ENCODE data around the gene RAB6A.
"Not testable (repeated sequence)": the region's sequence is repeated elsewhere in the genome, so short reads cannot be mapped to it uniquely, and the experiment has no call there.

Gene RAB6A

DNA sequence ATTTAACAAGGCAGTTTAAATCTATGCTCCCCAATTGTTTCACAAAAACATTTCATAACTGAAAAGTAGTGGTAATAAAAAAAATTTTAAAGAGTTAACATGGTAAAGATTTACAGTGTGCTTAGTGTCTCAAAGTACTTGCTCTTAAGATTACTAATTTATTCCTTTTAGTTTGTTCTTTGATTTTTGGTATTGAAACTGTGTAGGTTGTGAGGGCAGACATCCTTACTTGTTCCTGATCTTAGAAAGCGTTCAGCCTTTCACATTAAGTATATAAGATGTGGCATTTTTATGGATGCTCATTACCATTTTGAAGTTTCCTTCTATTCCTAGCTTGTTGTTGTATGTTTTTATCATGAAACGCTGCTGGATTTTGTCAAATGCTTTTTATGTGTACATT, 32.9 kb downstream of the RAB6A start:
- Mint-ChIP-seq H3K27me3 (ENCODE audit: low read depth) (no peaks in the 10 kb centered on the region), H3K36me3 (ENCODE audit: low read depth) (peaks cover 44% of the 10 kb centered on the region), H3K4me1 (ENCODE audit: low read depth) (peaks cover 6% of the 10 kb centered on the region), H3K9me3 (no peaks in the 10 kb centered on the region), H3K4me3 (no peak overlapping the region), H3K27ac (no peak overlapping the region)
- no peak for DNase-seq (ENCODE audit: low spot score)

DNA sequence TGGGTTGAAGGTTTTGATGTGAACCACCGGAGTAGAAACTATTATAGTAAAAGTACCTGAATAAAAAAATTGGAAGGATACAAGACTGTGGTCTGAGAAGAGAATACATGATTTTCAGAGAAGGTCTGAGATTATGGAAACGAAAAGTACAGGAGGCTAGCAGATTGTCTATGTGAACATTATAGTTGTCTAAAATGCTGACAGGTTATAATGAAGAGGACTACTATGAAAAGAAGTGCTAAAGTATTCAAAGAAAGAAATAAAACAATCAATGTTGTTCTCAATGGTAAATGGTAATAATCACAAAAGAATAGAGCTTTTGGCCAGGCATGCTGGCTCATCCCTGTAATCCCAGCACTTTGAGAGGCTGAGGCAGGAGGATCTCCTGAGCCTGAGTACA, 34.0 kb downstream of the RAB6A start:
- no peak for DNase-seq (ENCODE audit: low spot score)
- H3K4me1 Mint-ChIP-seq (ENCODE audit: low read depth) = peaks cover 6% of the 10 kb centered on the region
- no peaks in the 10 kb centered on the region for H3K9me3 Mint-ChIP-seq
- no peak overlapping the region for H3K4me3 Mint-ChIP-seq
- no peak overlapping the region for H3K27ac Mint-ChIP-seq
- peaks cover 42% of the 10 kb centered on the region for H3K36me3 Mint-ChIP-seq (ENCODE audit: low read depth)
- H3K27me3 Mint-ChIP-seq (ENCODE audit: low read depth) = no peaks in the 10 kb centered on the region

DNA sequence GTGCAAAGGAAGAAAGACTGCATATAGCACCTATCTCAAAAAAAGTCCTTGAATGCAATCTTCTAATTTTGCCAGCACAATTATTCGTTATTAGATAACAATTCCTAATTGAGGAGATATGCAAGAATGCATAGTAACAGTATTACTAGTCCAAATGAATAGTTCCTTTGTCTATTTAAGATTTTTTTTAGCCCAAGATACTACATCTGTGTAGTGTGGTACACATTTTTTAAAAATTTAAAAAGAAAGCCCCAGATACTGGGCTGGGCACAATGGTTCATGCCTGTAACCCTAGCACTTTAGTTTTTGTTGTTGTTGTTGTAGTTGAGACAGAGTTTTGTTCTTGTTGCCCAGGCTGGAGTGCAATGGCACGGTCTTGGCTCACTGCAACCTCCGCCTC, 43.7 kb downstream of the RAB6A start:
- H3K4me3 Mint-ChIP-seq = no peak overlapping the region
- H3K4me1 Mint-ChIP-seq (ENCODE audit: low read depth) = peaks cover 5% of the 10 kb centered on the region
- H3K27ac Mint-ChIP-seq = no peak overlapping the region
- no peaks in the 10 kb centered on the region for H3K9me3 Mint-ChIP-seq
- H3K36me3 Mint-ChIP-seq (ENCODE audit: low read depth) = peaks cover 34% of the 10 kb centered on the region
- no peaks in the 10 kb centered on the region for H3K27me3 Mint-ChIP-seq (ENCODE audit: low read depth)
- DNase-seq (ENCODE audit: low spot score) = no peak

DNA sequence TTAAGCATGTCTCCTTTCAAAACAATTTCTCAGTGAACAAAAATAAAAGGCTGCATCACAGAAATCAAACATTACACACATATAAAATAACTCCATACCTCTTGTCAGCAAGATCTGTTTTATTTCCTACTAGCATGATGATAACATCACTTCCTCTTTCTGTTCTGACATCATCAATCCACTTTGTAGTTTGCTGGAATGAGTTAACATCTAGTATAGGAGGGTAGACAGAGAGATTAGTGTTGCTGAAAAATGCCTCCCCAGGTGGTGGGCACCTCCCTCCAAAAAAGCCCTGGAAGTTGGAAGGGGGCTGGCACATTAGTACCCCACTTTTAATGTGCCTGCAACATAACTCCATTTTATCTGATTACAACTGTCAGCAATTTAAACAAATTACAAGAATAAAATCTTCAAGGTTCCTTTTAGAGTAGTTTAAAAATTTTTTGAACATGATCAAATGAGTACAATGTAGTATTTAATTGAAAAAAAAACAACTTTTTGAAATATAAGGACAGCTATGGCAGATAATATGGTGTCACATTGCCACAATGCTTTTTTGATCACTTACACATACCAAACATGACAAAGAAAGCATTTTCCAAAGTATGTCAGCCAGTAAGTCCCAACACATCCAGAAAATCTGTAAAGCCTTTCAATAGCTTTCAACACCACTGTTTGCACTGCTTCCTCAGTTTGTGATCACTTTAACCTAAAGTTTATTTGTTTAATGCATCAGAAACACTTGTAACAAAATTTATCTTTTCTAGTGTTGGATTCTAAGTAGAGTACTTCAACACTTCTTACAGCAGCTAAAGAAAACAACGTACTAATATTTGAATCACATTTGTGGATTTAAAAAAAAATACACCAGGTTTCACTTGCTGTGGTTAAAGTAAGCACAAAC, 44.5 kb downstream of the RAB6A start:
- Mint-ChIP-seq H3K27ac (peak overlapping the region; percentile 79), H3K4me3 (peak overlapping the region; percentile 19), H3K9me3 (no peaks in the 10 kb centered on the region), H3K36me3 (ENCODE audit: low read depth) (peaks cover 27% of the 10 kb centered on the region), H3K4me1 (ENCODE audit: low read depth) (peaks cover 5% of the 10 kb centered on the region), H3K27me3 (ENCODE audit: low read depth) (no peaks in the 10 kb centered on the region)
- no peak for DNase-seq (ENCODE audit: low spot score)

GRCh38 chr11:73715541-73715940, 45.3 kb downstream of the RAB6A start:
- Mint-ChIP-seq H3K4me3 (no peak overlapping the region), H3K4me1 (ENCODE audit: low read depth) (peaks cover 5% of the 10 kb centered on the region), H3K27me3 (ENCODE audit: low read depth) (no peaks in the 10 kb centered on the region), H3K36me3 (ENCODE audit: low read depth) (peaks cover 21% of the 10 kb centered on the region), H3K9me3 (no peaks in the 10 kb centered on the region), H3K27ac (no peak overlapping the region)
- DNase-seq (ENCODE audit: low spot score) = no peak

- H3K27me3 Mint-ChIP-seq (ENCODE audit: low read depth) = no peaks in the 10 kb centered on the region
- H3K4me1 Mint-ChIP-seq (ENCODE audit: low read depth) = peaks cover 4% of the 10 kb centered on the region
- H3K4me3 Mint-ChIP-seq = no peak overlapping the region
- no peak overlapping the region for H3K27ac Mint-ChIP-seq
- peaks cover 9% of the 10 kb centered on the region for H3K36me3 Mint-ChIP-seq (ENCODE audit: low read depth)
- no peak for DNase-seq (ENCODE audit: low spot score)
- no peaks in the 10 kb centered on the region for H3K9me3 Mint-ChIP-seq
These were observed 49.9 kb downstream of the RAB6A start for GRCh38 chr11:73710964-73711363.

DNA sequence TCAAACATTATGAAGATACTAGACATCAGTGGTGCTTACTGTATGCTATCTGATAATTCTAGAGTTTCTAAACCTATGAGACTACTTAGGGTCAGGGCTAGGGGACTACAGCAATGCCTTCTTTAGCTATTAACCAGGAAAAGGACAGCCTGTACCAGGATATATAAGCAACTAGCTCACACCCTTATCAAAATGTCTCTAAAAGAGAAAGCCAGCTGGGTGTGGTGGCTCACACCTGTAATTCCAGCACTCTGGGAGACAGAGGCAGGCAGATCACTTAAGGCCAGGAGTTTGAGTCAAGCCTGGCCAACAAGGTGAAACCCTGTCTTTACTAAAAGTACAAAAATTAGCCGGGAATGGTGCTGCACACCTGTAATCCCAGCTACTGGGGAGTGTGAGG, 55.8 kb downstream of the RAB6A start:
- Mint-ChIP-seq H3K27me3 (ENCODE audit: low read depth) (no peaks in the 10 kb centered on the region), H3K36me3 (ENCODE audit: low read depth) (peaks cover 12% of the 10 kb centered on the region), H3K9me3 (no peaks in the 10 kb centered on the region), H3K27ac (no peak overlapping the region), H3K4me1 (ENCODE audit: low read depth) (peaks cover 3% of the 10 kb centered on the region), H3K4me3 (no peak overlapping the region)
- no peak for DNase-seq (ENCODE audit: low spot score)

DNA sequence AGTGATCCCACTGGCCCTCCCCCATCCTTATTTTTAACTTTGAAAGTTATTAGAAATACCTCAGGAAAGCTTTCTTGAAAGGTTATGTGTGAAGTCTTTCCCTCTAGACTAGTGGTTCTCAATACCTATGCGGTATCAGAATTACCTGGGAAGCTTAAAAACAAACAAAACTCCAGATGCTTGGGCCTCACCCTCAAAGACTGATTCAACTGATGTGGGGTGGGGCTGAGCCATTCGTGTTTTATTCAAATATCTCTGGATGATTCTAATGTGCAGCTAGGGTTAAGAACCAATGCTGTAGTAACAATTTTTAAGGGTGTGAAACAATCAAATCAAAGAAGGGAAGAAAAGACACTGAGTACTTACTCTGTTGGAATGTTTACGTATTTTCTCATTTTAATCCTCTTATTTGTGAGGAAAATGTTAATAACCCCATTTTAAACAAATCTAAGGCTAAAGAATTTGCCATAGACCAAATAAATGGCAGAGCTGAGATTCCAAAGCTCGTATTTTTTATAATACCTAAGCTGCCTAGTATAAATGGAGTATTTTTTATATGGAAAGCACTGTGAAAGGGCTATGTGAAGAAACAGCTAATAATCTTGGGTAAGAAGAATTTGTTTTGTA, 66.9 kb downstream of the RAB6A start:
- no peaks in the 10 kb centered on the region for H3K4me1 Mint-ChIP-seq (ENCODE audit: low read depth)
- H3K9me3 Mint-ChIP-seq = no peaks in the 10 kb centered on the region
- H3K27me3 Mint-ChIP-seq (ENCODE audit: low read depth) = no peaks in the 10 kb centered on the region
- H3K4me3 Mint-ChIP-seq = no peak overlapping the region
- DNase-seq (ENCODE audit: low spot score) = no peak
- no peak overlapping the region for H3K27ac Mint-ChIP-seq
- H3K36me3 Mint-ChIP-seq (ENCODE audit: low read depth) = peaks cover 8% of the 10 kb centered on the region

- H3K36me3 Mint-ChIP-seq (ENCODE audit: low read depth) = peaks cover 26% of the 10 kb centered on the region
- no peak overlapping the region for H3K4me3 Mint-ChIP-seq
- no peak overlapping the region for H3K27ac Mint-ChIP-seq
These were observed 80.2 kb downstream of the RAB6A start for GRCh38 chr11:73680687-73681086.

DNA sequence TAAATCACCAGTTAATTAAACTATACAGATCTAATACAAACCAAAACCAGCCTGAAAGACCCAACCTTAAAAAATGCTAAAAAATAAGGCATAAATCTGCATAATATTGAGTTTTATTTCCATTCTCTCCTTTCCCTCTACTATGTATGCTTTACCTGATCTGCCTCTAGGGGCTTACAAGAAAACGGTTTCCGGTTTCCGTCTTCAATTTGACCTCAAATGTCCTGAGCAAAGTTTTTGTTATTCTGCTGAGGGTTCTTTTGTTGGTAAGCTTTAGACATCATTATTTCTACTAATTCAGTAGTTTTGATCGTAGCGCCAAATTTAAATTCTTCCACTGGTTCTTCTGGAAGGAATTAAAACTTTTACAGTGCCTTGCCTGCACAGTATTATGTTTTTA, 84.3 kb downstream of the RAB6A start:
- not testable (repeated sequence) for H3K27ac Mint-ChIP-seq; H3K9me3 Mint-ChIP-seq; DNase-seq (ENCODE audit: low spot score); H3K4me1 Mint-ChIP-seq (ENCODE audit: low read depth); H3K4me3 Mint-ChIP-seq; H3K27me3 Mint-ChIP-seq (ENCODE audit: low read depth)
- peaks cover 21% of the 10 kb centered on the region for H3K36me3 Mint-ChIP-seq (ENCODE audit: low read depth)

More at GRCh38 chr11:73680687-73681086, 80.2 kb downstream of the RAB6A start:
- Mint-ChIP-seq H3K4me1 (ENCODE audit: low read depth) (no peaks in the 10 kb centered on the region), H3K27me3 (ENCODE audit: low read depth) (no peaks in the 10 kb centered on the region), H3K9me3 (no peaks in the 10 kb centered on the region)
- no peak for DNase-seq (ENCODE audit: low spot score)

DNA sequence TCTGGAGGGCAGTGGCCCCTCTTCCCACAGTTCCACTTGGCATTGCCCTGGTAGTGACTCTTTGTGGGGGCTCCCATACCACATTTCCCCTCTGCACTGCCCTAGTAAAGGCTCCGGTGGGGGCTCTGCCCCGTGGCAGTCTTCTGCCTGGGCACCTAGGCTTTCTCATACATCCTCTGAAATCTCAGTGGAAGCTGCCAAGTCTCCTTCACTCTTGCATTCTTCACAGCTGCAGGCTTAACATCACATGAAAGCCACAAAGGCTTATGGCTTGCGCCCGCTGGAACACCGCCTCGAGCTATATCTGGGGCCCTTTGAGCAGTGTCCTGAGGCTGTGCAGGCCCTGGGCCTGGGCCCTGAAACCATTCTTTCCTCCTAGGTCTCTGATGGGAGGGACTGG, 89.2 kb downstream of the RAB6A start:
- no peaks in the 10 kb centered on the region for H3K4me1 Mint-ChIP-seq (ENCODE audit: low read depth)
- H3K27me3 Mint-ChIP-seq (ENCODE audit: low read depth) = no peaks in the 10 kb centered on the region
- H3K4me3 Mint-ChIP-seq = no peak overlapping the region
- no peaks in the 10 kb centered on the region for H3K9me3 Mint-ChIP-seq
- no peak overlapping the region for H3K27ac Mint-ChIP-seq
- DNase-seq (ENCODE audit: low spot score) = no peak
- H3K36me3 Mint-ChIP-seq (ENCODE audit: low read depth) = peaks cover 8% of the 10 kb centered on the region

GRCh38 chr11:73670808-73671207, 90.1 kb downstream of the RAB6A start:
- no peaks in the 10 kb centered on the region for H3K9me3 Mint-ChIP-seq
- no peaks in the 10 kb centered on the region for H3K4me1 Mint-ChIP-seq (ENCODE audit: low read depth)
- H3K36me3 Mint-ChIP-seq (ENCODE audit: low read depth) = peaks cover 2% of the 10 kb centered on the region
- no peak overlapping the region for H3K27ac Mint-ChIP-seq
- no peak for DNase-seq (ENCODE audit: low spot score)
- H3K4me3 Mint-ChIP-seq = no peak overlapping the region
- H3K27me3 Mint-ChIP-seq (ENCODE audit: low read depth) = no peaks in the 10 kb centered on the region

DNA sequence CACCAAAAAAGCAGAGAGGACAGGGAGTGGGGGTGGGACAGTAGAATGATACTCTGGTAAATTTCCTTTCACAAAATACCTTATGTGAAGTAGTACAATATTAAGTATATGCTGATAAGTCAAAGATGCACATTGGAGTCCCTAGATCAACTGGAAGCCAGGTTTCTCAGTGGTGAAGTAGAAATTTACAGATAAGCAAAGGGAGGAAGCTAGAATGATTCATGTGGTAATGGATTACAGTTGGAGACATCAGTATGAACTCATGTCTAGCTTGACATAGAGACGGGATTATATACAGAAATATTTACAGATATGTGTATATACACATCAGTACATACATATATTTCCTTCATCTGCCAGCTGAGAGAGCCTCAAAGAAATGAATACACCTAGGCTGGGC, 93.0 kb downstream of the RAB6A start:
- no peaks in the 10 kb centered on the region for H3K27me3 Mint-ChIP-seq (ENCODE audit: low read depth)
- no peaks in the 10 kb centered on the region for H3K36me3 Mint-ChIP-seq (ENCODE audit: low read depth)
- H3K9me3 Mint-ChIP-seq = no peaks in the 10 kb centered on the region
- DNase-seq (ENCODE audit: low spot score) = no peak
- no peak overlapping the region for H3K4me3 Mint-ChIP-seq
- H3K27ac Mint-ChIP-seq = no peak overlapping the region
- peaks cover 2% of the 10 kb centered on the region for H3K4me1 Mint-ChIP-seq (ENCODE audit: low read depth)

DNA sequence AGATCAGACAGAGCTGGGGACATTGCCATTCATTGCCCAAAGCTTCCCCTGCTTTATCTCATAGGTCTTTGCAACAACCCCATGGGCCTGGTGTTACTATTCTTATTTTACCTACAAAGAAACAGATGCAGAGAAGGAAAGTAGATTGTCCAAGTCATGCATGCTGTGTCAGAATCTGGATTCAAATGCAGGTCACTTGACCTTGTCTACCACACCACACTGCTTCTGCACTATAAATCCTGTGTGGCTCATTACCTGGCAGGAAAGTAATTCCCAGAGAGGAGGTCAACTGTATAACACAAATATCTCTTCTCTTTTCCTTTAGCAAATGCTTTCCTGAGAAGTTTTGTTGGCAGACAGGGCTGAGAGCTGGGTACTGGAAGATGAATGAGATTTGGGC, 96.0 kb downstream of the RAB6A start:
- DNase-seq (ENCODE audit: low spot score) = no peak
- H3K27me3 Mint-ChIP-seq (ENCODE audit: low read depth) = no peaks in the 10 kb centered on the region
- peaks cover 5% of the 10 kb centered on the region for H3K4me1 Mint-ChIP-seq (ENCODE audit: low read depth)
- no peak overlapping the region for H3K4me3 Mint-ChIP-seq
- H3K27ac Mint-ChIP-seq = no peak overlapping the region
- no peaks in the 10 kb centered on the region for H3K36me3 Mint-ChIP-seq (ENCODE audit: low read depth)
- H3K9me3 Mint-ChIP-seq = no peaks in the 10 kb centered on the region

Measured in T-helper 2 cell treated with Interferon-gamma antibody and Interleukin-4, amounts not matched to agents 5 μg/mL and 100 μg/mL, for 36 hours (primary cell).